Measurements from ENCODE around the gene ENO4.

DNA sequence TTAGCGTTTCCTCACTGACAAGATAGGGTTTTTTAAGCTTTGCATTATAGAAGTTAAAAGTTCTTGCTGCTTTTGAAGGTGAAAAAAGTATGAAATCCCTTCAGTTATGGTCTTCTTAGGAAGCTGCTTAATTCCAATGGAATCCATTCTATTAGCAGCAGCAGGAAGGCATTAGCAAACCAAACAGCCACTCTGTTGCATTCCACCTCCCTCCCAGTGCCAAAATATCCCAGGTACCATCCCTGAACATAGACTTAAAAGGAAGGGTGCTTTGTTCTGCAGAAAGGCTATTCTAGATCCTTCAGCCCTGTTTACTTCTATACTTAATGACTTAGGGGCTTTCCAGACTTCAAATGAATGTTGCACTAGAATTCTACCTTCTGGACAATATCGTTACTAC lies 23.8 kb downstream of the ENO4 start:
- TF ChIP-seq CTCF (conservative IDR thresholded peaks at IDR 0.05; ENCODE audit: low read depth in 2 of 2), result no peak
- TF ChIP-seq STAT1 (IDR thresholded peaks at IDR 0.05; ENCODE audit: unreplicated experiment), result no peak
- TF ChIP-seq, protein P1, sequence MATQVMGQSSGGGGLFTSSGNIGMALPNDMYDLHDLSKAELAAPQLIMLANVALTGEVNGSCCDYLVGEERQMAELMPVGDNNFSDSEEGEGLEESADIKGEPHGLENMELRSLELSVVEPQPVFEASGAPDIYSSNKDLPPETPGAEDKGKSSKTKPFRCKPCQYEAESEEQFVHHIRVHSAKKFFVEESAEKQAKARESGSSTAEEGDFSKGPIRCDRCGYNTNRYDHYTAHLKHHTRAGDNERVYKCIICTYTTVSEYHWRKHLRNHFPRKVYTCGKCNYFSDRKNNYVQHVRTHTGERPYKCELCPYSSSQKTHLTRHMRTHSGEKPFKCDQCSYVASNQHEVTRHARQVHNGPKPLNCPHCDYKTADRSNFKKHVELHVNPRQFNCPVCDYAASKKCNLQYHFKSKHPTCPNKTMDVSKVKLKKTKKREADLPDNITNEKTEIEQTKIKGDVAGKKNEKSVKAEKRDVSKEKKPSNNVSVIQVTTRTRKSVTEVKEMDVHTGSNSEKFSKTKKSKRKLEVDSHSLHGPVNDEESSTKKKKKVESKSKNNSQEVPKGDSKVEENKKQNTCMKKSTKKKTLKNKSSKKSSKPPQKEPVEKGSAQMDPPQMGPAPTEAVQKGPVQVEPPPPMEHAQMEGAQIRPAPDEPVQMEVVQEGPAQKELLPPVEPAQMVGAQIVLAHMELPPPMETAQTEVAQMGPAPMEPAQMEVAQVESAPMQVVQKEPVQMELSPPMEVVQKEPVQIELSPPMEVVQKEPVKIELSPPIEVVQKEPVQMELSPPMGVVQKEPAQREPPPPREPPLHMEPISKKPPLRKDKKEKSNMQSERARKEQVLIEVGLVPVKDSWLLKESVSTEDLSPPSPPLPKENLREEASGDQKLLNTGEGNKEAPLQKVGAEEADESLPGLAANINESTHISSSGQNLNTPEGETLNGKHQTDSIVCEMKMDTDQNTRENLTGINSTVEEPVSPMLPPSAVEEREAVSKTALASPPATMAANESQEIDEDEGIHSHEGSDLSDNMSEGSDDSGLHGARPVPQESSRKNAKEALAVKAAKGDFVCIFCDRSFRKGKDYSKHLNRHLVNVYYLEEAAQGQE (IDR thresholded peaks at IDR 0.05; ENCODE audit: unreplicated experiment), result no peak
- no peak for TF ChIP-seq POLR2AphosphoS5 (IDR thresholded peaks at IDR 0.05; ENCODE audit: low read depth)
